Measurements from ENCODE around the gene UBL4A.

The UBL4A gene

DNA sequence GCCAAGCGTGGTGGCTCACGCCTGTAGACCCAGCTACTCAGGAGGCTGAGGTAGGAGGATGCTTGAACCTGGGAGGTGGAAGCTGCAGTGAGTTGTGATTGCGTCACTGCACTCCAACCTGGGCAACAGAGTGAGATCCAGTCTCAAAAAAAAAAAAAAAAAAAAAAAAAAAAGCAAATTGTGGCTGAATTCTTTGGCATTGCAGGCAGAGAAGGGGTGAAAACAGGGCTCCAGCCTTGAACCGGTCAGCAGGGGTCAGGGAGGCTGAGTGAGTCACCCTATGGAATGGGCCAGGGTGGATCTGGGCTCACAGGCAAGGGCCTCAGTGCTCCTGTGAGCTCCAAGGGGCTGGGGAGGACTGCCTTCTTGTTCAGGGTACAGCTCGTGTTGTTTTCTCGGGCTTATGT is 42.8 kb upstream of the UBL4A start:
- no peak overlapping the region for H3K4me3 ChIP-seq (ENCODE audit: low read depth, low read length)
- no peak for TF ChIP-seq CTCF (IDR thresholded peaks at IDR 0.05; ENCODE audit: insufficient read depth, low read depth, low read length, missing control alignments)
- DNase-seq (ENCODE audit: low read depth), result no peak

DNA sequence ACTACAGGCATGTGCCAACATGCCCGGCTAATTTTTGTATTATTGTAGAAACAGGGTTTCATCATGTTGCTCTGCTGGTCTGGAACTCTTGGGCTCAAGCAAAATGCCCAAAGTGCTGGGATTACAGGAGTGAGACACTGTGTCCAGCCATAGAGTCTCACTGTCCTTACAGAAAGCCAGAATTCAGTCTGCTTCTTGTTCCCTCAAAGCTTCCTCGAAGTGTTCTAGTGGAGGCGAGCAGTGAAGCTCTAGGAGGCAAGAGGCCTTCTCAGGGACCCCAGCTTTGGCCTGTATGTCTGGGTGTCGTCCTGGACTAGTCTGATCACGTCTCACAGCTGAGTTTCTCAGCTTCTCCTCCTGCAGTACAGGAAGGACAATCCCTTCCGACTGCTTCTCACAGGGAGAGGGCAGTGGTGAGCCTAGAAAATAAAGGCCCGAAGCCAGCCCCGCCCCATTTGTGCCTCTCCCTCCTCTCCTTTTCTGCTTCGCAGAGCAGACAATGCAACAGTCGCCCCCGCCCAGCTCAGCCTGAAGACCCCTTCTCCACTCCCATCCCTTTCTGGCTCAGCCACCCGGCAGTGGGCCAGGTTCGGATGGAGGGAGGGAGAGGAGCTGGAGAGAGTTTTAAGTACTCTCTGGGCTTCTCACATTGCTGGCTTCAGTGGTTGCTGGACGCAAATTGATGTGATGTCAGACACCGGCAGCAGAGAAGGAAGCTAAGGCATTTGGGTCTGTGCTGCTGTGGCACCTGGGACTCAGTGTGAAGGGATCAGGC is 40.7 kb upstream of the UBL4A start:
- peak; percentile 45 for TF ChIP-seq CTCF (IDR thresholded peaks at IDR 0.05; ENCODE audit: insufficient read depth, low read depth, low read length, missing control alignments)
- H3K4me3 ChIP-seq (ENCODE audit: low read depth, low read length), result peak overlapping the region; percentile 46
- DNase-seq (ENCODE audit: low read depth), result peak; percentile 76

GRCh38 chrX:154525606-154526490 is 39.4 kb upstream of the UBL4A start:
- no peak for DNase-seq (ENCODE audit: low read depth)
- no peak overlapping the region for H3K4me3 ChIP-seq (ENCODE audit: low read depth, low read length)
- TF ChIP-seq CTCF (IDR thresholded peaks at IDR 0.05; ENCODE audit: insufficient read depth, low read depth, low read length, missing control alignments), result no peak

DNA sequence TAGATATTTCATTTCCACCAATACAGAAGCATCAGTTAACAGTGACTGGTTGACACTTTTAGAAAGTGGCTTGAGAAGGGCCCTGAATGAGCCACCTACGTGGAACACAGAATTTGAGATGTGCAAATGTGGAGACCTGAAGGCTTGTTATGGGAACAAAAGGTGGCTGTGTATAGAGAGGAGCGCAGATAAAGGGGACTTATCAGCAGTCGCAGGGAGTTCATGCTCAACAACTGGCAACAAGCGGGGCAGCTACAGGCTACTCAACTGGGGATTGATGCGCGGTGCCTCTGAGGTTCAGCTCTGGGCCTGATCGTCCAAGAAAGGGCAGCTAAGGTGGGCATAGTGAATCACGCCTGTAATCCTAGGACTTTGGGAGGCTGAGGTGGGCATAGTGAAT is 33.0 kb upstream of the UBL4A start:
- no peak for DNase-seq (ENCODE audit: low read depth)
- no peak overlapping the region for H3K4me3 ChIP-seq (ENCODE audit: low read depth, low read length)
- no peak for TF ChIP-seq CTCF (IDR thresholded peaks at IDR 0.05; ENCODE audit: insufficient read depth, low read depth, low read length, missing control alignments)

GRCh38 chrX:154517101-154517781 is 30.8 kb upstream of the UBL4A start:
- no peak for DNase-seq (ENCODE audit: low read depth)
- no peak for TF ChIP-seq CTCF (IDR thresholded peaks at IDR 0.05; ENCODE audit: insufficient read depth, low read depth, low read length, missing control alignments)
- H3K4me3 ChIP-seq (ENCODE audit: low read depth, low read length), result no peak overlapping the region

DNA sequence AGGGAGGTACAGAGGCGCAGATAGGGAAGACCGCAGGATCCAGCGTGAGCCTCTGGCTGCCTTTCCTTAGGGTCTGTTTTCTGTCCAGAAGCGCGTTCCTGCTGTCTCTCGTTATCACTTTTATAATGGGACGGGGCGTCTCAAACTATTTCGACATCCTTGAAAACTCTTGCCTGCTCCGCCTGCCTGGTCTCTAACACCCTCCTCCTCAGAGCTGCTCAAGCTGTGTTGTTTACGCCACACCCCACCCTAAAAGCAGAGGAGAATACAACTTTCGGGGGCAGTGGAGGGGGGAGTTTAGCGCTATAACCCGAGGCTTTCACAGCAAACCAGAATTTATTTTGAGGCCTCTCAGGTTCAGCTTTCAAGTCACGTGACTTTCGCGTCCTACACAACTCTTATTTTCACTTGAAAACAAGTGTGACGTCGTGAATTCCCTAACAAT is 30.3 kb upstream of the UBL4A start:
- TF ChIP-seq CTCF (IDR thresholded peaks at IDR 0.05; ENCODE audit: insufficient read depth, low read depth, low read length, missing control alignments), result no peak
- DNase-seq (ENCODE audit: low read depth), result no peak
- peak overlapping the region; percentile 74 for H3K4me3 ChIP-seq (ENCODE audit: low read depth, low read length)

Measured in GM12865 (cell line).